CD4-positive, alpha-beta T cell treated with Interleukin-15 for 1 hour (primary cell): ENCODE data around the gene ADAMTS10.
"Not testable (repeated sequence)": the region's sequence is repeated elsewhere in the genome, so short reads cannot be mapped to it uniquely, and the experiment has no call there.

Experiments used
- DNase-seq: peaks from one replicate; pipeline ENCODE4 v3.0.0-alpha.2; 2020

The ADAMTS10 gene

DNA sequence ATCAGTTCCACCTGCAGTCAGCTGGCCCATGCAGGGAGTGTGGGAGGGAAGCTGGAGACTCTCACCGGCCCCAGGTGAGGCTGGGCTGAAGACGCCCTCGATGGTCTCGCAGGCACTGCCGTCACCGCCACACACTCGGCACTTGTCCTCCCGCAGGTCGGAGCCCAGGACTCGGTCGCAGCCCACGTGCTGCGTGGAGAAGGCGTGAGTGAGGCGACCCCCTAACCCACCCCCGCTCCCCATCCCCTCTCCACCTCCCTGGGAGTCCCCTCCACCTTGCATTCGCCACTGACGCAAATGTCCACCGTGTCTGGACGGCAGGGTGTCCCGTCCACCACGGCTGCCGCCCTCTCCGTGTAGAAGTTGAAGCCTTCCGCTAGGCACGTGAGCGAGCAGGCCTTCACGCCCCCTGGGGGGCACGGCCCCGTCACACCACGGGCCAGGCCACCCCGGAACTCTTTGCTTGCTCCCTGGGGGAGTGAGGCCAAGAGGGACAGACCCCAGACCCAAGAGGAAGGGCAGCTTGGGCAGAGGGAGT is 21.3 kb downstream of the ADAMTS10 start:
- DNase-seq: no peak

DNA sequence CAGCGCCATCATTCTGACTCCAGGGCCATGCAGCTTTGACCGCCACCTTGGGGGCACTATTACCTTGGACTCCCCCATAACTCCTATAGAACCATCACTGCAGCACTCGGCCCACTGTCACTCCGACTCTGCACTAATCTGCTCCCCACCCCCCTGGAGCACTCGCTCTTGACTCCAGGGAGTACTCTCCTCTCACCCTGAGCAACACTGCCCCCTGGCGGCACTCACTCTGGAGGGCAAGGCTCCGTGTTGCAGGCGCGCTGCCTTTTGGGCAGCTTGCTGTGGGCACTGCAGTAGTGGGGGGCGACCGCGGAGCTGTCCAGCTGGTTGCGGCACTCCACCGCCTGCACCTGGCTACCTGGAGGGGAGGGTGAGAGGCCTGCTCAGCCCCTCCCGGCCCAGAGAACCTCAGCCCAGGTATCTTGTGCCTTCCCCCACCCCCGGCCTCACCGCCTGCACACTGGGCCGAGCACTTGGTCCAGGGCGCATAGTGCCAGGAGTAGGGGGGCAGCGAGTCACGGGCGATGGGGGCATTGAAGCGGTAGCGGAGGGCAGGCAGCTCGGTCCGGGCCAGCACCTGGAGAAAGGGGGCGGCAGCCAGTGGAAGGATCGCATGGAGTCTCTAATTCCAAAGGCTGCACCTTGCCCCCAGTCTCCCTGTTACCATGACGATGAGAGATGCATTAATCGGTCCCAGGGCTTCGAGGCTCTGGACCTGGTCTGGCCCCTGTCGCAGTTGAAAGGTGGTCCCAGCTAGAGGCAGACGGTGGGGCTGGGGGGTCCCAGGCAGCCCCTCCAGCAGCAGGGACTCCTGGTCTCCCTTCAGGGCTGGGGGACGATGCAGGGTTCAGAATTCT is 24.4 kb downstream of the ADAMTS10 start:
- DNase-seq: peak; percentile 51

DNA sequence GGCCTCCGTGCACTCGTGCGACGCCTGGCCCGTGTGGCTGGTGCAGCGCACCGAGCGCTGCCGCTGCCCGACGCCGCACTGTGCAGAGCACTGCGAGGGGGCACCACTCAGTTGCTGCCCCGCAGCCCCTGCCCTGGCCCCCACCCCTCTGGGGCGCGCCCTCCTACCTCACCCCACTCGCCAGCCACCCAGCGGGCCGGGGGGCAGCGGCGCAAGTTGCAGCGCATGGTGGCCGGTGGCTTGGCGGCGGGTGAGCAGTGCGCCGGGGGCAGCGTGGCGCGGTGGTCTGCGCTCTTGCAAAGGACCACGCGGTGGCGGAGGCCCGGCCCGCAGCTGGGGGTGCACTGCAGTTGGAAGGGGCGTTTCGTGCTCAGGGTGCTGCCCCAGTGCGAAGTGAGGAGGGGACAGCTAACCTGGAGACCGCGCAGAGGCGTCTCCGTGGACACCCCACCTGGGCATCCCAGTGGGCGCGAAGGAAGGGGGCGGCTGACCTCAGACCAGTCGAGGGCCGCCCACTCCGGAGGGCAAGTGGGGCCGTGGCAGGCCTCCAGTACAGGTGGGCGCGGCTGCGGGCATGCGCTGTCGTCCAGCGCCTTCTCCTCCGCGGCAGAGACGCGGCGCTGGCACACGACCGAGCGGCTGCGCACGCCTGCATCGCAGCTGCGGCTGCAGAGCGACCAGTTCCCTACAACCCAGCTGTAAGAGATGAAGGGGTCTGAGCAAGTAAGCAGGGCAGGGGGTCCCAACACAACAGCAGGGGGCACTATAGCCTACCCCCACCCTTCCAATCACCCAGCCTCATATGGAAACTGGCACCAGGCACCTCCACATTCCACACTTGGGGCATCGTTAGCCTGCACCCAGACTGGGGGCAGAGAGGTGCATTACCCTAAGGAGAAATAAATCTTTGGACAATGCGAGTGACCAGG is 25.3 kb downstream of the ADAMTS10 start:
- DNase-seq: no peak

- peak; percentile 84 for DNase-seq
Measured at GRCh38 chr19:8580710-8581281, 29.7 kb downstream of the ADAMTS10 start.

- peak; percentile 70 for DNase-seq
Measured at GRCh38 chr19:8578642-8579265, 31.8 kb downstream of the ADAMTS10 start.

DNA sequence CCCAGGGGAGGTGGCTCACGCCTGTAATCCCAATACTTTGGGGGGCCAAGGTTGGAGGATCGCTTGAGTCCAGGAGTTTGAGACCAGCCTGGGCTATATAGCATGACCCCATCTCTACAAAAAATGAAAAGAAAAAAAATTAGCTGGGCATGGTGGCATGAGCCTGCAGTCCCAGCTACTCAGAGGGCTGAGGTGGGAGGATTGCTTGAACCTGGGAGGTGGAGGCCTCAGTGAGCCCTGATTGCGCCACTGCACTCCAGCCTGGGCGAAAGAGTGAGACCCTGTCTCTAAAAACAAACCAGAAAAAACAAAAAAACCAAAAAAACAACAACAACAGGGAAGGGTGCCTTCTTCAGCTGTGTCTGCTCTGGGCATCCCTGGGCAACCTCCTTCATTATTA is 32.8 kb downstream of the ADAMTS10 start:
- no peak for DNase-seq

- peak; percentile 62 for DNase-seq
Measured at GRCh38 chr19:8577247-8577646, 33.3 kb downstream of the ADAMTS10 start, which contains the start of gene MYO1F. Gene MYO1F (minus strand): TSS chr19:8577442. CDS start chr19:8577309, 133 bp downstream.

- DNase-seq: peak; percentile 43
Measured at GRCh38 chr19:8576273-8576993, 34.1 kb downstream of the ADAMTS10 start.

DNA sequence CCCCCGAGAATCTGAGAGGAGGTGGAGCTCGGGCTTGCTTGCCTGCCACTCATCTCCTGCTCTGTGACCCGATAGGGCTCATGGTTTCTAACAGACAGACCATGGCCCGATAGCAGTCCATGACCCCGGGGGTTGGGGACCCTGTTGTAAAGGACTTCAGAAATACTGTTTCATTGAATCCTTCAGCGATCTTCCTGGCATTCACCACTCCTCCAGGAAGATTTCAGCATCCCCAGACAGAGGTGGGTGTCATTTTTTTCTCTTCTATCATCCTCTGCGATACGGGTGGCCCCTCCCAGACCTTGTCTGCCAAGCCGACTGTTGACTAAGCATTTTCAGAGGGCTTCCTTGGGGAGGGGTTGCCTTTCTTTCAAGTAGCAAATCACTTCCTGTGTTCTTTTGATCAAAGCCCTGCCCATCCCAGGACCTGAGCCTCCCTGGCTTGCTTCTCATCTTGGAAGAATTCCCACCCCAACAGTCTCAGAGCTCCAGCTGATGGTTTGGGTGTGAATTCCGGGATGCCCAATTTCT is 35.0 kb downstream of the ADAMTS10 start:
- peak; percentile 39 for DNase-seq

- not testable (repeated sequence) for DNase-seq
Measured at GRCh38 chr19:8574619-8574922, 35.9 kb downstream of the ADAMTS10 start.

DNA sequence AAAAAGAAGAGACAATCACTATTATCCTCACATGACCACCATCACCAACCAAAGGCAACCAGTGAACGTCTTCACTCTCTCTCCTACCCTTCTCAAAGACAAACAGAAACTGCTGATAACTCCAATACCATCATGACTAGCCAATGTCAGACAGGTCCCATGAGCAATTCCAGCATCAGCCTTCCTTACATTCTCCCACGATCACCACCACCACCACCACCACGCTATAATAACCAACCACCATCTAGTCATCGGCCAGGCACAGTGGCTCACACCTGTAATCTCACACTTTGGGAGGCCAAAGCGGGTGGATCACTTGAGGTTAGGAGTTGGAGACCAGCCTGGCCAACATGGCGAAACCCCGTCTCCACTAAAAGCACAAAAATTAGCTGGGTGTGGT is 37.2 kb downstream of the ADAMTS10 start:
- no peak for DNase-seq

GRCh38 chr19:8571006-8571411 is 39.5 kb downstream of the ADAMTS10 start:
- DNase-seq: peak; percentile 73

- peak; percentile 87 for DNase-seq
Measured at GRCh38 chr19:8569066-8569771, 41.3 kb downstream of the ADAMTS10 start.

DNA sequence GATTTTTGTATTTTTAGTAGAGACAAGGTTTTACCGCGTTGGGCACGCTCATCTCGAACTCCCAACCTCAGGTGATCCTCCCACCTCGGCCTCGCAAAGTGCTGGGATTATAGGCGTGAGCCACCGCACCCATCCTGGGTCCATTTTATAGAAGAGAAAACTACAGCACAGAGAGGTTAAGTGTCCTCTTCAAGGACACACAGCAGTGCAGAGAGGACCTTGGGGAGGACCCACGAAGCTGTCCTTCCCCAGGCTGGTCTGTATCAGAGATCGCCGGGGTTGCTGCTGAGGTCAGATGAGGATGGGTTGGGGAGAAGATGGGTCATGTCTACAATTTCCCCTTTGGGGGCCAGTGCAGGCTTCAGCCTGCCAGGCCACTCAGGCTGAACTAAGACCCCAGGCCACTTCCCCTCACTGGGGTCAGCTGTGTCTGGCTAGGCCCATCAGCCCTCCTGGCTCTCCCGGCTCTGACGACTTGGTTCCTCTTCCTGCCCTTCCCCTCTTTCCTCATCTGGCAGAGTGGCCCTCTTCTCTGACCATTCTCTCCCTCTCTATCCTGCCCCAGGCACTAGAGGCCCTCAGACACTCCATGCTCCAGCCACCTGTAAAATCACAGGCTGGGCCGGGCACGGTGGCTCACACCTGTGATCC is 42.9 kb downstream of the ADAMTS10 start:
- peak; percentile 64 for DNase-seq

DNA sequence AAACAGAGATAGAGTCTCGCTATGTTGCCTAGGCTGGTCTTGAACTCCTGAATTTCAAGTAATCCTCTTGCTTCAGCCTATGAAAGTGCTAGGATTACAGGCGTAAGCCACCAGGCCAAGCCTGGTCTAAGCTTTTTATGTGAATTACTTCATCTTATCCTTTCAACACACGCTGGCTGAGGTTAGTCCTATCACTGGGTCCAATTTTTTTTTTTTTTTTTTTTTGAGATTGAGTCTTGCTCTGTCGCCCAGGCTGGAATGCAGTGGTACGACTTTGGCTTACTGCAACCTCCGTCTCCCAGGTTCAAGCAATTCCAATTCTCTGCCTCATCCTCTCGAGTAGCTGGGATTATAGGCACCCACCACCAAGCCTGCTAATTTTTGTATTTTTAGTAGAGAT is 43.7 kb downstream of the ADAMTS10 start:
- no peak for DNase-seq

DNA sequence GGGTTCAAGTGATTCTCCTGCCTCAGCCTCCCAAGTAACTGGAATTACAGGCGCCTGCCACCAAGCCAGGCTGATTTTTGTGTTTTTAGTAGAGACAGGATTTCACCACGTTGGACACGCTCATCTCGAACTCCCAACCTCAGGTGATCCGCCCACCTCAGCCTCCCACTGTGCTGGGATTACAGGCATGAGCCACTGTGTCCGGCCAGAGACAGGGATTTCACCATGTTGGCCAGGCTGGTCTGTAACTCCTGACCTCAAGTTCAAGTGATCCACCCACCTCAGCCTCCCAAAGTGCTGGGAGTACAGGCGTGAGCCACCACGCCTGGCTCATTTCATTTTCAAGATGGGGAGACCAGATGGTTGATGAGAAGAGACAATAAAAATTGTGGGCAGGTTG is 45.6 kb downstream of the ADAMTS10 start:
- DNase-seq: not testable (repeated sequence)

GRCh38 chr19:8561075-8561764 is 49.3 kb downstream of the ADAMTS10 start:
- no peak for DNase-seq

GRCh38 chr19:8558325-8558724 is 52.2 kb downstream of the ADAMTS10 start:
- DNase-seq: no peak

DNA sequence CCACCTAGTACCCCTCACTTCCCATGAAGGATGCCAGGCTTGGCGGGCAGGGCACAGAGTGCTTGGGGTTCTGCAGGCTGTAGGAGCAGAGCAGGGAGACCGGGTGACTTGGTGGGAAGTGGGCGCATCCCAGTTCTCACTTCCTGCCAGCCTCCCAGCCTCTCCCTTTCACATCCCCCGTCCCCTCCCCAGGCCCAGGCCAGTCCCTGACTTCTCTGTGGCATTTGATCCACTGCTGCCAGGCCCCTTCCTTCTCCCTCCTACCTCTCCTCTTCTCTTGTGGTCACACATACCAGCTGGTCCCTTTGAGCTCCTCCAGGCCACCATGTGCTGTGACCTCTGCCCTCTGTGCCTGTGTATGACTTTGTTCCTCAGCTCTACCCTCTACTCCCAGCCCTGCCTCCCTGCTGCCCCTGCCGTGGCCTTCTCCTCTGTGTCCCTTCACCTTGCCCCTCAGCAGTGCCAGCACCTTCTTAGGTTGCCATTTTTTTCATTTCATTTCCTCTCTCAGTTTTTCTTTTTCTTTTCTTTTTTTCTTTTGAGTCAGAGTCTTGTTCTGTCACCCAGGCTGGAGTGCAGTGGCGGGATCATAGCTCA is 52.8 kb downstream of the ADAMTS10 start:
- DNase-seq: no peak
